HepG2 (cell line): Measurements from ENCODE around the gene GLYATL3. TPM values are rescaled to one million over a fixed set of nuclear protein-coding genes. Genes with fewer than 3 reads are reported as not detected.

Source experiments
- ARHGAP35 ChIP-seq: sonication (generic); formaldehyde crosslinking; IDR thresholded peaks from 2 replicates; pipeline ENCODE4 v1.9.0; 2022; ENCODE audit warnings: mild to moderate bottlenecking, inconsistent platforms, moderate library complexity, missing genetic modification reagents, borderline replicate concordance
- ATAD3A ChIP-seq: sonication (generic); formaldehyde crosslinking; IDR thresholded peaks from 2 replicates; pipeline ENCODE4 v1.4.0; 2020; ENCODE audit warnings: missing genetic modification reagents
- CC2D1A ChIP-seq: sonication (generic); formaldehyde crosslinking; IDR thresholded peaks from 2 replicates; pipeline ENCODE4 v1.8.1; 2023; ENCODE audit warnings: mild to moderate bottlenecking, missing genetic modification reagents
- CENPBD1 ChIP-seq: sonication (generic); formaldehyde crosslinking; IDR thresholded peaks from 2 replicates; pipeline ENCODE4 v1.8.0; 2022; ENCODE audit warnings: missing genetic modification reagents, low read depth, mild to moderate bottlenecking, borderline replicate concordance
- FOXK2 ChIP-seq: fragments of 450-650 bp; IDR thresholded peaks from 2 replicates; pipeline ENCODE4 v1.6.1; 2016
- GMEB1 ChIP-seq: sonication (generic); formaldehyde crosslinking; IDR thresholded peaks from 2 replicates; pipeline ENCODE4 v1.5.1; 2020; ENCODE audit warnings: missing genetic modification reagents, mild to moderate bottlenecking, borderline replicate concordance
- HMG20A ChIP-seq: IDR thresholded peaks from 2 replicates; pipeline ENCODE4 v1.6.1; 2016; ENCODE audit warnings: borderline replicate concordance
- ISX ChIP-seq: sonication (generic); formaldehyde crosslinking; conservative IDR thresholded peaks from 2 replicates; pipeline ENCODE4 v1.5.0; 2020; ENCODE audit warnings: missing genetic modification reagents
- NFIB ChIP-seq: sonication (generic); formaldehyde crosslinking; IDR thresholded peaks from 2 replicates; pipeline ENCODE4 v1.9.0; 2021; ENCODE audit warnings: missing genetic modification reagents, mild to moderate bottlenecking, borderline replicate concordance
- PPARG ChIP-seq: conservative IDR thresholded peaks from 2 replicates; pipeline ENCODE4 v1.6.1; 2016; ENCODE audit warnings: missing biosample characterization, missing genetic modification reagents
- RNF219 ChIP-seq: sonication (generic); formaldehyde crosslinking; IDR thresholded peaks from 2 replicates; pipeline ENCODE4 v1.5.0; 2020; ENCODE audit warnings: mild to moderate bottlenecking, missing genetic modification reagents
- SALL2 ChIP-seq: sonication (generic); formaldehyde crosslinking; IDR thresholded peaks from 2 replicates; pipeline ENCODE4 v1.8.1; 2023; ENCODE audit warnings: mild to moderate bottlenecking, missing genetic modification reagents, inconsistent platforms
- TFE3 ChIP-seq: IDR thresholded peaks from 2 replicates; pipeline ENCODE4 v1.6.1; 2016
- WIZ ChIP-seq: sonication (generic); formaldehyde crosslinking; IDR thresholded peaks from 2 replicates; pipeline ENCODE4 v1.5.1; 2020; ENCODE audit warnings: mild to moderate bottlenecking, missing genetic modification reagents
- ZBTB20 ChIP-seq: sonication (generic); formaldehyde crosslinking; IDR thresholded peaks from 2 replicates; pipeline ENCODE4 v1.8.1; 2023; ENCODE audit warnings: missing genetic modification reagents, low read depth, mild to moderate bottlenecking, borderline replicate concordance
- ZNF337 ChIP-seq: sonication (generic); formaldehyde crosslinking; IDR thresholded peaks from 2 replicates; pipeline ENCODE4 v1.5.1; 2020; ENCODE audit warnings: missing genetic modification reagents, low read depth, mild to moderate bottlenecking, borderline replicate concordance
- ZNF431 ChIP-seq: sonication (generic); formaldehyde crosslinking; IDR thresholded peaks from 2 replicates; pipeline ENCODE4 v1.9.0; 2022; ENCODE audit warnings: missing genetic modification reagents, low read depth, mild to moderate bottlenecking, borderline replicate concordance
- ZNF570 ChIP-seq: sonication (generic); formaldehyde crosslinking; IDR thresholded peaks from 2 replicates; pipeline ENCODE4 v1.4.0; 2020; ENCODE audit warnings: mild to moderate bottlenecking, missing genetic modification reagents, borderline replicate concordance
- ZNF746 ChIP-seq: sonication (generic); formaldehyde crosslinking; IDR thresholded peaks from 2 replicates; pipeline ENCODE4 v1.8.0; 2022; ENCODE audit warnings: mild to moderate bottlenecking, missing genetic modification reagents
- polyA plus RNA-seq, 8 experiments: library from polyadenylated mRNA; depleted of rRNA in 3 of 8; stranded (reverse) in 7 of 8; unstranded in 1 of 8; fragments of >200 nt; fragmentation: Illumina TruSeq in 4 of 8; extraction: Trizol in 4 of 8; gene quantifications; 2 replicates each; pipeline versions ENCODE4 v1.2.1 to v1.2.3, GENCODE V29; 2011 to 2016; ENCODE audit warnings: low read depth in 4 of 8, missing spikeins in 1 of 8, mixed read lengths in 1 of 8; ENCODE audit not compliant: insufficient read depth in 1 of 8
- total RNA-seq, 5 experiments: library from RNA; depleted of rRNA; stranded (reverse); fragments of >200 nt; fragmentation: Illumina TruSeq; extraction: Trizol; gene quantifications; 2 replicates each; pipeline ENCODE4 v1.2.3, GENCODE V29; 2016; ENCODE audit warnings: low read depth in 1 of 5
- TF ChIP-seq, protein P1 (sequence below): sonication (generic); formaldehyde crosslinking; IDR thresholded peaks from 2 replicates; pipeline ENCODE4 v1.4.0; 2020; ENCODE audit warnings: missing genetic modification reagents, mild to moderate bottlenecking, borderline replicate concordance
- TF ChIP-seq, protein P2 (sequence below): sonication (generic); formaldehyde crosslinking; IDR thresholded peaks from 2 replicates; pipeline ENCODE4 v1.9.0; 2021; ENCODE audit warnings: missing genetic modification reagents, borderline replicate concordance

Gene GLYATL3
- total and polyA plus RNA-seq, 2 of the 13 experiments (the other 11 are each of a cell fraction or from before 2014, with no cell fraction given), result 0.05 TPM; not detected in 1

DNA sequence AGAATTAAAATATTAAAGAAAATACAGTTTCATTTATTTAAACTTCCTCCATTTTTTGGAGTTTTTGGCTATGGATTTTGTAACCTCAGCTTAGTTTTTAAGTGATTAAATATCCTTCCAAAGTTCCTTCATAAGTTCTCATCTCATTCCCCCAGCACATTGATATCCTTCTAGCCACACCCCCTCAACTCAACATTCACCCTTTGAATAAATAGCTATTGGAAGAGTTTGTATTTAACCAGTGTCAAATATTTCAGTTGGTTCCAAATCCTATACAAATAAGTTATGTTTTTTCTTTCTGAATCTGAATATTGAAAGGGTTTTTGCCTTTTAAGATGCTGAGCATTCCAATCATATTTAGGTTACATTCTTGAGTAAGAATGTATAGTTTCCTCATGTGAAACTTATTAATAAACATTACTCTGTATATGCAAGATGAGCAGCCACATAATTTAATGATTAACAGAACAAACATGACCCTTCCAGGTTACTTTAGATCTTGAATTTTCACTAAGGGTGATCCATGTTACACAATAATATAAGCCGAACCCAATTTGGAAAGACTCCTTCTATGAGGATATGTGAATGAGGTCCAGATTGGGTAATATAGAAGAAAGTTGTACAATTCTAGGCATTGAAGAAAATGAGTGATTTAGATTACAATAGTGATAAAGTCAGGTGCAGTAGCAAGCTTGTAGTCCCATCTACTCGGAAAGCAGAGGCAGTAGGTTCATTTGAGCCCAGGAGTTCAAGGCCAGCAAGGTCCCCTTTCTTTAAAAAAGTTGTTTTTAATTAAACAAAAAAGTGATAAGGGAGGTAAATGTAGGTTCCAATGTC is 13.6 kb downstream of the GLYATL3 start (continued):
- no peak for TF ChIP-seq ATAD3A (CRISPR knock-in tag)
- no peak for TF ChIP-seq WIZ
- TF ChIP-seq ZNF746 (CRISPR knock-in tag), result no peak
- no peak for TF ChIP-seq ZNF337 (CRISPR knock-in tag)
- TF ChIP-seq FOXK2, result no peak
- TF ChIP-seq PPARG (CRISPR knock-in tag), result no peak
- TF ChIP-seq RNF219 (CRISPR knock-in tag), result no peak
- no peak for TF ChIP-seq ISX (CRISPR knock-in tag)
- TF ChIP-seq ZNF431, result no peak
- no peak; the same call in 1 of the 2 replicates for TF ChIP-seq TFE3 (CRISPR knock-in tag)
- no peak for TF ChIP-seq ARHGAP35
- no peak for TF ChIP-seq CC2D1A (CRISPR knock-in tag)
- TF ChIP-seq, protein P1, sequence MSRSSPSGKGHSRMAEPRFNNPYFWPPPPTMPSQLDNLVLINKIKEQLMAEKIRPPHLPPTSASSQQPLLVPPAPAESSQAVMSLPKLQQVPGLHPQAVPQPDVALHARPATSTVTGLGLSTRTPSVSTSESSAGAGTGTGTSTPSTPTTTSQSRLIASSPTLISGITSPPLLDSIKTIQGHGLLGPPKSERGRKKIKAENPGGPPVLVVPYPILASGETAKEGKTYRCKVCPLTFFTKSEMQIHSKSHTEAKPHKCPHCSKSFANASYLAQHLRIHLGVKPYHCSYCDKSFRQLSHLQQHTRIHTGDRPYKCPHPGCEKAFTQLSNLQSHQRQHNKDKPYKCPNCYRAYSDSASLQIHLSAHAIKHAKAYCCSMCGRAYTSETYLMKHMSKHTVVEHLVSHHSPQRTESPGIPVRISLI (CRISPR knock-in tag), result peak; percentile 43; the same call in 1 of the 2 replicates
- no peak for TF ChIP-seq SALL2 (CRISPR knock-in tag)
- TF ChIP-seq GMEB1 (CRISPR knock-in tag), result no peak
- TF ChIP-seq ZNF570, result no peak
- TF ChIP-seq NFIB, result no peak
- TF ChIP-seq, protein P2, sequence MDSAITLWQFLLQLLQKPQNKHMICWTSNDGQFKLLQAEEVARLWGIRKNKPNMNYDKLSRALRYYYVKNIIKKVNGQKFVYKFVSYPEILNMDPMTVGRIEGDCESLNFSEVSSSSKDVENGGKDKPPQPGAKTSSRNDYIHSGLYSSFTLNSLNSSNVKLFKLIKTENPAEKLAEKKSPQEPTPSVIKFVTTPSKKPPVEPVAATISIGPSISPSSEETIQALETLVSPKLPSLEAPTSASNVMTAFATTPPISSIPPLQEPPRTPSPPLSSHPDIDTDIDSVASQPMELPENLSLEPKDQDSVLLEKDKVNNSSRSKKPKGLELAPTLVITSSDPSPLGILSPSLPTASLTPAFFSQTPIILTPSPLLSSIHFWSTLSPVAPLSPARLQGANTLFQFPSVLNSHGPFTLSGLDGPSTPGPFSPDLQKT (CRISPR knock-in tag), result no peak
- no peak for TF ChIP-seq CENPBD1 (CRISPR knock-in tag)
- TF ChIP-seq ZBTB20 (CRISPR knock-in tag), result no peak; the same call in 1 of the 2 replicates
- TF ChIP-seq HMG20A, result no peak
